GM12878 (cell line): Measurements from ENCODE around the gene ZNF200. TPM values are rescaled to one million over a fixed set of nuclear protein-coding genes. Genes with fewer than 3 reads are reported as not detected.

Experiments
- BCL11A ChIP-seq: IDR thresholded peaks from 2 replicates; pipeline ENCODE4 v1.6.1; 2011; ENCODE audit warnings: low read depth, low read length
- BCLAF1 ChIP-seq: fragments of 450-650 bp; IDR thresholded peaks from 2 replicates; pipeline ENCODE4 v1.6.1; 2017; ENCODE audit warnings: antibody characterized with exemption, mild to moderate bottlenecking, moderate library complexity
- CHD2 ChIP-seq: IDR thresholded peaks from 2 replicates; pipeline ENCODE4 v1.6.1; 2011; ENCODE audit warnings: low read depth, low read length, improper control_type of control experiment, borderline replicate concordance
- CREB1 ChIP-seq: IDR thresholded peaks from 2 replicates; pipeline ENCODE4 v1.6.1; 2012; ENCODE audit warnings: low read depth, mild to moderate bottlenecking, inconsistent platforms
- CUX1 ChIP-seq: IDR thresholded peaks from 2 replicates; pipeline ENCODE4 v1.6.1; 2012; ENCODE audit warnings: improper control_type of control experiment, low read depth, low read length; ENCODE audit not compliant: insufficient replicate concordance
- EED ChIP-seq: sonication (generic); IDR thresholded peaks from 2 replicates; pipeline ENCODE4 v1.6.1; 2016; ENCODE audit warnings: antibody characterized with exemption, low read depth
- MEF2B ChIP-seq: fragments of 450-650 bp; IDR thresholded peaks from 2 replicates; pipeline ENCODE4 v1.6.1; 2018; ENCODE audit warnings: mild to moderate bottlenecking, moderate library complexity; ENCODE audit not compliant: partially characterized antibody, poor library complexity, severe bottlenecking
- MYB ChIP-seq: fragments of 150-350 bp; IDR thresholded peaks from 2 replicates; pipeline ENCODE4 v1.6.1; 2014; ENCODE audit warnings: mild to moderate bottlenecking, low read depth, low read length, borderline replicate concordance
- NFYA ChIP-seq: IDR thresholded peaks from 2 replicates; pipeline ENCODE4 v1.6.1; 2011; ENCODE audit warnings: low read depth, mild to moderate bottlenecking, low read length, improper control_type of control experiment, borderline replicate concordance
- PML ChIP-seq: IDR thresholded peaks from 2 replicates; pipeline ENCODE4 v1.6.1; 2012; ENCODE audit warnings: low read length, inconsistent platforms
- PRDM15 ChIP-seq: fragments of 450-650 bp; formaldehyde crosslinking; IDR thresholded peaks from 2 replicates; pipeline ENCODE4 v1.4.0; 2020; ENCODE audit warnings: mild to moderate bottlenecking, moderate library complexity
- RFX5 ChIP-seq: IDR thresholded peaks from 2 replicates; pipeline ENCODE4 v1.6.1; 2011; ENCODE audit warnings: low read depth, low read length, improper control_type of control experiment
- SMAD1 ChIP-seq: fragments of 450-650 bp; IDR thresholded peaks from 2 replicates; pipeline ENCODE4 v1.6.1; 2018; ENCODE audit warnings: mild to moderate bottlenecking, low read depth; ENCODE audit not compliant: partially characterized antibody
- SMC3 ChIP-seq: IDR thresholded peaks from 2 replicates; pipeline ENCODE4 v1.6.1; 2011; ENCODE audit warnings: low read length, improper control_type of control experiment, borderline replicate concordance
- SP1 ChIP-seq: IDR thresholded peaks from one replicate; pipeline ENCODE4 v1.6.1; 2011; ENCODE audit warnings: low read depth, low read length
- ZNF274 ChIP-seq: IDR thresholded peaks from one replicate; pipeline ENCODE4 v1.8.0; 2011; ENCODE audit not compliant: insufficient read length, insufficient read depth
- polyA plus RNA-seq, 11 experiments: library from polyadenylated mRNA; depleted of rRNA in 4 of 11; unstranded in 6 of 11; stranded (reverse) in 5 of 11; fragments of >200 nt; fragmentation: Nextera tagmentation in 4 of 11; fragmentation: Illumina TruSeq in 1 of 11; extraction: Ambion mirVana in 4 of 11; extraction: Trizol in 1 of 11; gene quantifications; 1 replicate in 1 of 11; 2 replicates in 10 of 11; pipeline versions ENCODE4 v1.2.1 to v1.2.3, GENCODE V29; 2011 to 2016; ENCODE audit warnings: inconsistent platforms in 2 of 11, missing spikeins in 2 of 11, low read depth in 1 of 11
- total RNA-seq, 4 experiments: library from RNA; depleted of rRNA in 3 of 4; stranded (reverse); fragments of >200 nt in 3 of 4; fragmentation: Illumina TruSeq in 1 of 4; extraction: Trizol in 1 of 4; gene quantifications; 2 replicates each; pipeline versions ENCODE4 v1.2.1 to v1.2.3, GENCODE V29; 2013 to 2021

Gene ZNF200
- total and polyA plus RNA-seq, 10 of the 15 experiments (the other 5 are each of a cell fraction or from before 2014, with no cell fraction given): 4.0 to 13.9 (median 9.6) TPM

GRCh38 chr16:3282730-3283542 lies 48.0 kb upstream of the ZNF200 start, which contains the start of gene ZNF263 (continued):
- TF ChIP-seq BCLAF1 (no peak), PML (peak; percentile 94), CHD2 (peak; percentile 86), EED (peak; percentile 68), NFYA (no peak; the same call in 1 of the 2 replicates), RFX5 (peak; percentile 77), BCL11A (no peak), SP1 (peak; percentile 68), MYB (no peak), PRDM15 (no peak), CREB1 (peak; percentile 99), SMC3 (no peak), CUX1 (no peak), ZNF274 (no peak), MEF2B (peak; percentile 34), SMAD1 (peak; percentile 70)
